Urinary bladder (tissue), 4 donors: ENCODE data around the gene TNNC2. TPM values are rescaled to one million over a fixed set of nuclear protein-coding genes. Genes with fewer than 3 reads are reported as not detected.
"Not testable (repeated sequence)": the region's sequence is repeated elsewhere in the genome, so short reads cannot be mapped to it uniquely, and the experiment has no call there.

Experiments used
- DNase-seq: peaks from one replicate; pipeline ENCODE4 v3.0.0-alpha.2; 2015; ENCODE audit errors: extremely low spot score
- H3K27ac ChIP-seq: one replicate; pipeline ENCODE4 v1.5.1; 2013; ENCODE audit warnings: low read depth, mild to moderate bottlenecking, moderate library complexity
- H3K36me3 ChIP-seq: one replicate; pipeline ENCODE4 v1.6.1; 2013; ENCODE audit warnings: mild to moderate bottlenecking, moderate library complexity; ENCODE audit not compliant: insufficient read depth
- H3K4me1 ChIP-seq: one replicate; pipeline ENCODE4 v1.6.1; 2013; ENCODE audit warnings: mild to moderate bottlenecking, moderate library complexity; ENCODE audit not compliant: insufficient read depth
- H3K4me3 ChIP-seq: one replicate; pipeline ENCODE4 v1.5.1; 2013; ENCODE audit warnings: low read depth, low read length
- WGBS: extraction: QIAGEN DNeasy Blood & Tissue Kit; methylation state at CpG from one replicate; pipeline ENCODE4 v1.1.7; 2013; 5-methylcytosine and 5-hydroxymethylcytosine counted together
- polyA plus RNA-seq: library from polyadenylated mRNA; stranded (reverse); fragments of 200-250 nt; gene quantifications from one replicate; pipeline ENCODE4 v1.2.3, GENCODE V29; 2013
- total RNA-seq: library from RNA; depleted of rRNA; stranded (reverse); fragments of >200 nt; gene quantifications from one replicate; pipeline ENCODE4 v1.2.3, GENCODE V29; 2014
- donor health status: healthy with polysubstance abuse.
- donor health status: healthy.

TNNC2 gene
- total and polyA plus RNA-seq, 2 donors = 4.1 to 23.2 TPM

DNA sequence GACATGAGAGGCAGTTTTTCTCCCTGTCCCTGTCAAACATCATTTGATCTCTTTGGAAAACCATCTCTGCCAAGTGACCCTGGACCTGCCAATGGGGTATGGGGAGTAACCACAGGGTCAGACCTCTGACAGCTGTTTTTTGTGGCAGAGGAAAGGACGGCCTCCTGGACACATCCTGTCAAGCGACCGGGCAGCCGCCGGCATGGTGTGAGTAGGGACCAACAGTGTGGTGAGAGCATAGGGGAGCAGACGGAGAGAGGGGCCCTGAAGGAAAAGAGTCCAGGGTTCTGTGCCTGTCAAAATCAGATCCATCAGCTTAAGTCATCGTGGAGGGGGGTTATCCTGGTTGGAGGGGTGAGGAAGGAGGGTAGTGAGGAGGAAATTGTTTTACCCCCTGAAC, 25.3 kb downstream of the TNNC2 start:
- no peak overlapping the region for H3K27ac ChIP-seq
- no peak for DNase-seq
- H3K4me1 ChIP-seq = no peaks in the 10 kb centered on the region
- H3K36me3 ChIP-seq = peaks cover 10% of the 10 kb centered on the region
- 88% methylated on average over 7 of the region's 7 CpGs for WGBS
- H3K4me3 ChIP-seq = no peak overlapping the region

DNA sequence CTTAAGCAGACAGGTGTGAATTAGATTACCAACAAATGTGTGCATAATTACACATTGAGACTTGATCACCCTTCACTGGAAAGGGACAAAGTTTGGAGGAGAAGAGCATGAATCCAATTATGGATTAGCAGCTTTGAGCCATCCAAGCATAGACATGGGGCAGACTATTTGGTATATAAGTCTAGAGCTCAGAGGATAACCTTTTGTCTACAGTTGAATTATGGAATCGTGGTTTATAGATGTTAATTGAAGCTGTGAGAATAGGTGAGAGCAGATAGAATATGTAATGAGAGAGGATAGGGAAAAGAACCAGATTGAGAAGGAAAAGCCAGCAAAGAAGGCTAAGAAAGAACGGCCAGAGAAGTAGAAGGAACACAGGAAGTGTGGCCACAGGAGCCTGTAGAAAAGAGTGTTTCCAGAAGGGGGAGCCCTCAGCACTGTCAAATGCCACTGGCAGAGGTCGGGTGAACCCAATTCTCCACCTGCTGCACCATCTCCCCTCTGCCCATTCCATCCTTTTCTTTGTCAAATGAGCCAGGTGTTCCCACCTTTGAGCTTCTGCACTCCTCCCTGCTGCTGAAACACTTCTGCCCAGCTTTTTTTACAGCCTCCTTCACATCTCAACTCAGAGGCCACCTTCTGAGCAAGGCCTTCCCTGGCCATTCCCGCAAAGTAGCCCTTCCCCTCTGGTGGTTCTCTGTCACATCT, 28.0 kb downstream of the TNNC2 start:
- Histone ChIP-seq H3K4me3 (no peak overlapping the region), H3K27ac (no peak overlapping the region), H3K36me3 (peaks cover 5% of the 10 kb centered on the region), H3K4me1 (no peaks in the 10 kb centered on the region)
- no peak for DNase-seq
- WGBS = 27% methylated on average over 4 of the region's 4 CpGs

DNA sequence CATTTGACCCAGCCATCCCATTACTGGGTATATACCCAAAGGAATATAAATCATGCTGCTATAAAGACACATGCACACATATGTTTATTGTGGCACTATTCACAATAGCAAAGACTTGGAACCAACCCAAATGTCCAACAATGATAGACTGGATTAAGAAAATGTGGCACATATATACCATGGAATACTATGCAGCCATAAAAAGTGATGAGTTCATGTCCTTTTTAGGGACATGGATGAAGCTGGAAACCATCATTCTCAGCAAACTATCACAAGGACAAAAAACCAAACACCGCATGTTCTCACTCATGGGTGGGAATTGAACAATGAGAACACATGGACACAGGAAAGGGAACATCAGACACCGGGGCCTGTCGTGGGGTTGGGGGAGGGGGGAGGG, 29.2 kb downstream of the TNNC2 start:
- H3K36me3 ChIP-seq, H3K4me1 ChIP-seq, H3K4me3 ChIP-seq, H3K27ac ChIP-seq, DNase-seq: not testable (repeated sequence)
- WGBS = 90% methylated on average over 3 of the region's 3 CpGs

DNA sequence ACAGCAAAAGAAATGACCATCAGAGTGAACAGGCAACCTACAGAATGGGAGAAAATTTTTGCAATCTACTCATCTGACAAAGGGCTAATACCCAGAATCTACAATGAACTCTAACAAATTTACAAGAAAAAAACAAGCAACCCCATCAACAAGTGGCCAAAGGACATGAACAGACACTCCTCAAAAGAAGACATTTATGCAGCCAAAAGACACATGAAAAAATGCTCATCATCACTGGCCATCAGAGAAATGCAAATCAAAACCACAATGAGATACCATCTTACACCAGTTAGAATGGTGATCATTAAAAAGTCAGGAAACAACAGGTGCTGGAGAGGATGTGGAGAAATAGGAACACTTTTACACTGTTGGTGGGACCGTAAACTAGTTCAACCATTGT, 29.6 kb downstream of the TNNC2 start:
- DNase-seq, H3K27ac ChIP-seq, H3K36me3 ChIP-seq, H3K4me1 ChIP-seq, H3K4me3 ChIP-seq: not testable (repeated sequence)
- no CpG with 5 or more reads among the region's 1 CpG for WGBS

DNA sequence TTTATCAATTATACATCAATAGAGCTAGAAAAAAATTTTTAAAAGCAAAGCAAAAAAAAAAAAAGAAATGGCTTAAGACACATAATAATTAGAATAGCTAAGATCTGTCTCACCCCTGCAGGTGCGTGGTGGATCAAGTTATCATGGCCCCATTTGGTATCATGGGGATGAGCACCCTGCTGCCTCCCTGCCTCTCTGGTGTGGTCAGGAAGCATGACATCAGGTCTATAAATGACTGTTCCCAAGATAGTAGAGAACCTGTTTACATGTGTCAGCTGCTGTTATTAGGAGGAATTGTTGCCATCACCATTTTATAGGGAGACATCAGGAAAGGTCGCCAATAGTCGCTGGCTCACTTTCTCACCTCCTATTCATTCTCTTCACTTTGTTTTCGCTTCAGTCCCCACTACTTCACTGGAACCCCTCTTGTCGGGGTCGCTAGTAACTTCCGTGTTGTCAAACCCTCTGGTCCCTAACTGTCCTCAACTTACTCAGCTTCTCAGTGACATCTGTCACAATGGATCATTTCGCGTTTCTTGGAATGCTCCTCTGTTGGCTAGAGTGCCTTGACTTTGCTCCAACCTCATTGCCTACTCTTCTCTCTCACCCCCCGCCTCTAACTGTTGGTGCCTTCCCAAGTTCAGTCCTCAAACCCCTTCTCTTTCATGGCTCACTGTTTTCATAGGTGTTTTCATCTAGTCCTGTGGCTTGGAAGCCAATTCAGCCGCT, 30.6 kb downstream of the TNNC2 start:
- Histone ChIP-seq H3K4me3 (no peak overlapping the region), H3K36me3 (peaks cover 2% of the 10 kb centered on the region), H3K4me1 (no peaks in the 10 kb centered on the region), H3K27ac (no peak overlapping the region)
- 94% methylated on average over 11 of the region's 11 CpGs for WGBS
- no peak for DNase-seq

DNA sequence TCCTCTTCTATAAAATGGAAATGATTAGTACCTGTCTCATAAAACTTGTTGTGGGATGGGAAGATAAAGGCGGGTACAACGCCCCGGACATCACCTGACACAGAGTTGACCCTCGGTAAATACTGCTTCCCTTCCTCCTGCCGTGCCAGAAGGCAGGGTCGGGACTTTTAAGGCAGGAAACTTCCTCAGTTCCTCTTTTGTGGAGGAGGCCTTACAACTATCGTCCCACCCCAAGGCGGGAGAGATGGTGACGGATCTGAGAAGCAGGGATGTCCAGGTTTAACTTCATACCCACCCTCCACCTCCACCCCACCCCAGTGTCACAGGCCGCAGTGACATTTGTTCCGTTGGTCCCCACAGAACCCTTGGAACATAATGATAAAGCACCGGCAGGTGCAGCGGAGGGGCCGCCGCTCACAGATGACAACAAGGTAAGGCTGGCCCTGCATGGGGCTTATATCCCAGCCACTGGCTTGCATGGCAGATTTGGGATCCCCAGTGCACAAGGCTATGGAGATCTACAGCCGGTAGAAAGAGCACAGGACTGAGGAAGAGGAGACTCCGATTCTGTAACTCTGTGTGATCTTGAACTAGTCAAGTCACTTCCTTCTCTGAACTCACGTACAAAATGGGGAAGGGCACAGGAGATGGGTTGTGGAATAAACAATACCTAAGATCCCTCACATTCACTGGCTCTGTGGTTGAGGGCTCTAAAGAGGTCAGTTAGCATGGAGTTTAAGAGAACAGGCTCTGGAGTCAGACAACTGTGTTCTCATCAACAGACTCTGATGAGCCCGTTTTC, 34.6 kb downstream of the TNNC2 start:
- Histone ChIP-seq H3K27ac (no peak overlapping the region), H3K4me1 (no peaks in the 10 kb centered on the region), H3K36me3 (peaks cover 2% of the 10 kb centered on the region), H3K4me3 (peak overlapping the region; percentile 87)
- no peak for DNase-seq
- WGBS = 29% methylated on average over 19 of the region's 19 CpGs

DNA sequence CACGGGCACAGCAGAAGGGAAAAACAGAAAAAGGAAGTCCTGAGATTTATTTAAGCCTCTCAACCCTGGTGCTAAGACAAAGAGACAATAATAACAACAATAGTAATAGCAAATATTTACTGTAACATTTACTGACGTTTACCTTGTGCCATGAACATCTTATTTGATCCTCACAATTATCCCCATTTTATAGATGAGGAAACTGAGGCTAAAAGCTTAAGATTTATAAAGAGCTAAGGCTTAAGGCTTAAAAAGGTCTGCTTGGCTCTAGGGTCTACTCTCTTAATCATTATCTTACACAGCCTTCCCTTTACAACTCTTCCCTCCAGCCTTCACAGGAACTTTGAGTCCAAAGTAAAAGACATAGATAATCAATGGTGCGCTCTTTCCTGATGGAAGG, 38.8 kb downstream of the TNNC2 start:
- 72% methylated on average over 3 of the region's 3 CpGs for WGBS
- no peak overlapping the region for H3K4me3 ChIP-seq
- no peak for DNase-seq
- no peak overlapping the region for H3K27ac ChIP-seq
- H3K36me3 ChIP-seq = no peaks in the 10 kb centered on the region
- no peaks in the 10 kb centered on the region for H3K4me1 ChIP-seq

DNA sequence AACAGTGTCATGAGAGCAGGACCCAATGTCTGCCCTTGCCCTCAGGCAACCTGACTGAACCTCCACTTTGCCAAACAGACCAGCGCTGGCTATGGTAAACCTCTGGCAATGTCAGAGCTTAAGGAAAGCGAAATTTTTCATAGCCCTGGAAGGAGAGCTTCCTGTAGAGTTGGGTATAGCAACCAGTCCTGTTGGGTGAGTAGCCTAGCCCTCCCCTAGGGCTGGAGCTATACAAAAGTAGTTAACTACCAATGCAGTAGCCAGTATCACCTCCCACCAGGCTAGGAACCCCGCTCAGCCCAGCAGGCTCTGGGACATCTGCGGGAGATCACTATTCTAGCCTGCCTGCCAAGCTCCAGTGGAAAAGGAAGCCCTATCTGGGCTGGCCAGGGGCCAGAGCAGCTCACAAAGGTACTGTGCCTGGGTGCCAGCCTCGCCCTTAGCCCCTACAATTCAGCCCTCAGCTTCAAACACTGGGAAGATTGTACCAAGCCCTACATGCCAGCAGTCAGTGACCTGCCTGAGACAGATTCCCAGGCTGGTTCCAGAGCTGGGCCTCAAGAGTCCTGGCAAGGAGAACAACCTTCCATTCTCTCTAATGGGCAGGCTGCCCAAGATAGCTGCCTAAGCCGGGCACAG, 43.3 kb downstream of the TNNC2 start:
- H3K27ac ChIP-seq = no peak overlapping the region
- no peak for DNase-seq
- H3K4me1 ChIP-seq = peaks cover 2% of the 10 kb centered on the region
- H3K4me3 ChIP-seq = no peak overlapping the region
- H3K36me3 ChIP-seq = no peaks in the 10 kb centered on the region
- WGBS = 61% methylated on average over 6 of the region's 6 CpGs

DNA sequence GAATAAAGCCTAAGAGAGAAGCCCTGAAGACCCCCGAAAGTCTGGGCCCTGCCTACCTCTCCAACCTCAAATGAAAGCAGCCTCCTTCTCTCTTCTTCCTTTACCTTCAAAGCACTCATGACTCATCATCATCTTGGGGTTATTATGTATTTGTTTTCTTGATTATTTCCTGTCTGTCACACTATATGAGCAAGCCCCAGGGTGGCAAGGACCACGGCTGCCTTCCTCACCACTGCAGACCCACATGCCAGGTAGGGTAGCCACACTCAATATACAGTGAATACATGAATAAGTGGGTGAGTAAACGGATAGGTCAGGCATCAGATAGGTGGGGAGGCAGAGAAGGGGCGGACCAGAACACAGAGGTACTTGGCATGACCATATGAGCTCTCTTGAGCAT, 44.2 kb downstream of the TNNC2 start:
- Histone ChIP-seq H3K4me1 (peaks cover 2% of the 10 kb centered on the region), H3K4me3 (no peak overlapping the region), H3K27ac (no peak overlapping the region), H3K36me3 (no peaks in the 10 kb centered on the region)
- 58% methylated on average over 4 of the region's 4 CpGs for WGBS
- no peak for DNase-seq

DNA sequence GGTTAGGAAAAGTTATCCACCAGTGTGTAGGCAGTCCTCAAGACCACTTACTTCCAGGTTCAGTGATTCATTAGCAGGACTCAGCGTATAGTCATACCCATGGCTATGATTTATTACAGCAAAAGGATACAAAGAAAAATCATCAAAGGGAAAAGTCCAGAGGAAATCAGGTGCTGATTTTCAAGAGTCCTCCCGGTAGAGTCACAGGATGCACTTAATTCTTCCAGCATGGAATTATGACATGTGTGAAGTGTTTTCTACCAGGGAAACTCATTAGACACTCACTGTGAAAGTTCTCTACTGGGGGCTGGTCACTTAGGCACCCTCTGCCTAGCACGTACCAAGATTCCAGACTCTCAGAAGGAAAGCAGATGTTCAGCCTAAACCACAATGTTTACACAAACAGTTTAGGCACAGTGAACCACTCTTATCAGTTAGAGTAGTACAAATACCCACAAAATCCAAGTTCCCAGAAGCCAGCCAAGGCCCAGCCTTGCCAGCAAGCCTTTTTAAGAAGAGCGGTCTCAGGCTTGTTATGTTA, 45.7 kb downstream of the TNNC2 start:
- Histone ChIP-seq H3K4me3 (no peak overlapping the region), H3K36me3 (no peaks in the 10 kb centered on the region), H3K4me1 (peaks cover 2% of the 10 kb centered on the region), H3K27ac (no peak overlapping the region)
- DNase-seq = no peak
- WGBS = 27% methylated on average over 4 of the region's 4 CpGs

DNA sequence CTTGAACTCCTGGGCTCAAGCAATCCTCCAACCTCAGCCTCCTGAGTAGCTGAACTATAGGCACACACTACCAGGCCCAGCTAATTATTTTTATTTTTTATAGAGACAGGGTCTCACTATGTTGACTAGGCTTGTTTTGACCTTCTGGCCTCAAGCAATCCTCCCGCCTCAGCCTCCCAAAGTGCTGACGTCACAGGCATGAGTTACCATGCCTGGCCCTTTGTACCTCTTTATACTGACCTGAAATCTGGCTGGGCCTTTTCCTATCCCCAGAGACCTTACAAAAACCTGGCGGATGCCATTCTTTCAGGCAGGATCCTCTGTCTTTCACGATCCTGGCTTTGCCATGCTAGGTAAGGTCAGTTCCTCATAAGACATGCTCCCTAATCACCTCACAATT, 47.0 kb downstream of the TNNC2 start:
- Histone ChIP-seq H3K27ac (peak overlapping the region; percentile 42), H3K4me3 (no peak overlapping the region), H3K4me1 (peaks cover 2% of the 10 kb centered on the region), H3K36me3 (no peaks in the 10 kb centered on the region)
- WGBS = 72% methylated on average over 4 of the region's 4 CpGs
- DNase-seq = no peak

DNA sequence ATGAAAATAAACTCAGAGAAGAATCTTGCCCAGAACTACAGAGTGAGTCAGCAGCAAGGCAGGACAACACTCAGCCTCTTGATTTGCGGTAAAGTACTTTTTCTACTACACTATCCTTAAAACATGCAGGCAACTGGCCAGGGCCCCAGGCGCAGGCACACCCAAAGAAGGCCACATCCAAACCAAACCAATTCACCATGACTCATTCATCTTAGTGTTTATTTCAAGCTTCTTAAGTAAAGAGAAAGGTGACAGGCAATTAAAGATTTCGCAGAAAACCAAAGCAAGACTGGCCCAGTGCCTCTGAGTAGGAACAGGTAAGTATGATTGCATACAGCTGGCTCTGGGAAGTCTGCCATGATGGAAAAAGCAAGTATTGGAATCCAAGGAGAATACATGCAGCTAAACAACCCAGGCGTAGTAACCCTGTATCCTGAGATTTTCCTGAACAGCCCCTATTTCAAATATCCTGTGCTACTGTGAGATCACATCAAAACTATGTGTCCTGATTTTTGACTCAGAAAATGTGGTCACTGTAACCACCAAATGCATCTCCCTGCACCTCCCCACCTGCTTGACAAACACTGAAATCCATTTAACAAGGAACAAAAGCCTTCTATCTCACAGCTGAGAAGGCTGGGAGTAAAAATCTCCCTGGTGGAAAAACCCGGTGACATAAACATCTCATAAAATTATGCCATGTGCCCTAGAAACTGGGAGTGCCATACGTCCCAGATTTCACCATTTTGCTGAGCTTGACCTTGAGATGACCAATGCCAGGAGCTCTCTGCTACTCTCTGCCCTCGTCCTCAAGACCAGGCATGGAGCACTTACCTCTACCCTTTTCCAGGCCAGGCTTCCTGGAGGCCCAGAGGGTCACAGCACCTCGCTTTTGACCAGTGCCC, 47.8 kb downstream of the TNNC2 start:
- 32% methylated on average over 8 of the region's 8 CpGs for WGBS
- Histone ChIP-seq H3K4me3 (no peak overlapping the region), H3K4me1 (peaks cover 2% of the 10 kb centered on the region), H3K27ac (peak overlapping the region; percentile 48), H3K36me3 (no peaks in the 10 kb centered on the region)
- peak; percentile 76 for DNase-seq
